NCI-H2029 treated with DMSO at 0.1 percent for 48 hours (cell line): ENCODE measurements around the gene CD163L1.

Experiments
- DNase-seq: peaks from one replicate; lab custom pipeline; 2025; lab: John Stamatoyannopoulos, UW

The CD163L1 gene

DNA sequence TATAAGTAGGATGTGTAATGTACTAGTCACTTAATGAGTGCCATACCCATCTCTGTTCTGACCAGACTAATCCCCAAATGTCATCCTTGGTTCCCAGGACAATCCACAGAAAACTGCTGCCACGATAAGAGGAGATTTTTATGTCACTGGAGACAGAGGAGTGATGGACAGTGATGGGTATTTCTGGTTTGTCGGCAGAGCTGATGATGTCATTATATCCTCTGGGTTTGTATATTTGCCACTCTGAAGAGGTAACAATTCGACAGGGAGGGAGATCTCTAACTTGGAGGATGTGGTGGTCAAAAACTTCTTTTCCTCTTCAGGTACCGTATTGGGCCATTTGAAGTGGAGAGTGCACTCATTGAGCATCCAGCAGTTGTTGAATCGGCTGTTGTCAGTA lies 119.8 kb downstream of the CD163L1 start:
- no peak for DNase-seq

DNA sequence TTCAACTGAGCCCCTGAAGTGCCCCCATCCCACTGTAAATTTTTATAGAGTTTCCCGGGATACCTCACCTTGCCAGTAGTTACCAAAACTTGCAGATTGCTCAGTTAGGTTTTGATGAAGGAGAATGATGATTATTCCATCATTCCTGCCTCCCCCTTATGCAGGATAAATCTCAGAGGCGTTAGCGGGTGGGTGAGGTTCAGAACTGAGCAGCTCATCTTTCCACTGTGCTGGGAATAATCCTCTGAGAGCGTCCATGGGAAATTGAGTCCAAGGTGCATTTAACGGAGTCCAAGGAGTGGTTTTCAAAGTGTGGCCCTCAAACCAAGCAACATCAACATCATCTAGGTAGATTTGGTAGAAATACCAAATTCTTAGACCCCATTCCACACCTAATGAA lies 121.4 kb downstream of the CD163L1 start:
- DNase-seq = no peak

DNA sequence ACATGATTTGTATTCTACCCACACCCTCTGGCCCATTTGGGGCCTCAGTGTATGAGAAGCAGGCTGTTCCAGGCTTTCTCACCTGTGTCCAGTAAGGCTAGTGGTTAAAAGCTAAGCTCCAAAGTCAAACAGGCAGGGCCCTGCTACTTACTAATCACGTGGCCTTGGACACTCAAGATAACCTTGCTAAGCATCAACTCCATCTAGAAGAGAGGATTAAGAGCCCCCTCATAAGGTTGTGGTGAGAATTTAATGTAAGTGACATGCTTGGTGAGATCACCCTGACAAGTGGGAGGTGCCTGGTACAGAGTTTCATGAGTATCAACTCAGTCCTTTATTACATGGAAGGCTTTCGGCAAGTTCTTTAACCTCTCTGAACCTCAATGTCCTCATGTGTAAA lies 122.3 kb downstream of the CD163L1 start:
- DNase-seq = no peak

DNA sequence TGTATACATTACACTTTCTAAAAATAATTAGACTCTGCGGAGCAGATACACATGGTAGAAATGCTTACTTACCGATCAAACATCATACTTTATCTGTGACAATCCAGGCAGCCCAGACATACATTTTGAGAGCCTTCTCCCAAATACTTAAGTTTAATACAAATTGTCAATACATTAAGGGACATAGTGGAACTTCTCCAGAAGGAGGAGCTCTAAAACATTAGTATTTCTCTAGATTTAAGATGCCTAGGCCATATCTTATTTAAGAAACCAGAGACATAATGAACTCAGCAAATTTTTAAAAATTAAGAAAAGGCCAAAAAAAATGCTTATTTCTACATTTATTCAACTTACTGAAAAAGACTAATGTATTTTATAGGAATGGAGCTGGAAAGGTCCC lies 124.0 kb downstream of the CD163L1 start:
- no peak for DNase-seq

DNA sequence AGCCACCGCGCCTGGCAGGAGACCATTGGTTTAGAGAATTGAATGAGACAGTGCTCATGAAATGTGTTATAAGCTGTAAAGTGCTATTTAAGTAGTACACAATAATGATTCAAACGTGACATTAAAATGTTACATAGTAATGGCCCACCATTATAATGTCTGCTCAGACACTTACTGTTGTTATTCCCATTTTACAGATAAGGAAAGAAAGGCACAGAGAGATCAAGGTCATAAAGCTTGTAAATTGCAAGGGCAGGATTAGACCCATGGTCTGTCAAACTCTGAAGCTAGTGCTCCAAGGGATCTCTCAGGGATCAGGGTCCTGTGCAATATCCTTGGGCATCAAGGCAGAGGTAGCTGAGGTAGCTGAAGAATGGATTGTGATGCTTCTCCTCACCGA lies 133.9 kb downstream of the CD163L1 start:
- no peak for DNase-seq
